SK-N-SH (cell line): ENCODE measurements around the gene UBE2D1. TPM values are rescaled to one million over a fixed set of nuclear protein-coding genes. Genes with fewer than 3 reads are reported as not detected.

ENCODE experiments used
- CTCF ChIA-PET: fragments of 300-600, 350-600 bp; formaldehyde crosslinking; extraction: SDS; loops from one replicate; lab custom pipeline; 2021; lab: Yijun Ruan, JAX
- POLR2A ChIA-PET: fragments of 350-600 bp; sonication (Branson Sonifier 250); formaldehyde crosslinking; extraction: SDS; loops from one replicate; lab custom pipeline; 2020; ENCODE audit warnings: antibody characterized with exemption, inconsistent platforms; lab: Yijun Ruan, JAX
- DNase-seq: peaks from one replicate; pipeline ENCODE4 v3.0.0; 2012
- H2AFZ ChIP-seq: fragments of 200-600 bp; sonication (generic); 2 replicates; pipeline ENCODE4 v1.8.1; 2016; ENCODE audit warnings: antibody characterized with exemption, mild to moderate bottlenecking, low read depth
- H3F3A ChIP-seq: fragments of 200-600 bp; sonication (generic); replicated peaks from 2 replicates; pipeline ENCODE3; 2016; ENCODE audit warnings: antibody characterized with exemption, mild to moderate bottlenecking; ENCODE audit not compliant: insufficient read depth
- H3K27ac ChIP-seq, 2 experiments: fragments of 200-500 bp in 1 of 2; fragments of 200-600 bp in 1 of 2; sonication (Bioruptor generic) in 1 of 2; sonication (generic), shearing (Covaris generic) in 1 of 2; 2 replicates each; pipeline versions ENCODE4 v1.5.1 to v1.6.1; 2014 to 2016; ENCODE audit warnings: low read depth in 2 of 2, inconsistent platforms in 1 of 2, low read length in 1 of 2, mild to moderate bottlenecking in 1 of 2, mixed read lengths in 1 of 2
- H3K27me3 ChIP-seq: fragments of 200-600 bp; sonication (generic), shearing (Covaris generic); 2 replicates; pipeline ENCODE4 v1.6.1; 2016; ENCODE audit warnings: mixed run types; ENCODE audit not compliant: insufficient read depth
- H3K36me3 ChIP-seq, 2 experiments: fragments of 200-500 bp in 1 of 2; fragments of 200-600 bp in 1 of 2; sonication (Bioruptor generic) in 1 of 2; sonication (generic) in 1 of 2; replicated peaks in 1 of 2; 2 replicates each; pipeline versions ENCODE3 to v1.5.1; 2014 to 2016; ENCODE audit warnings: low read length in 1 of 2, mild to moderate bottlenecking in 1 of 2; ENCODE audit not compliant: insufficient read depth in 2 of 2, control insufficient read depth in 1 of 2
- H3K4me1 ChIP-seq, 2 experiments: fragments of 200-500 bp in 1 of 2; fragments of 200-600 bp in 1 of 2; sonication (Bioruptor generic) in 1 of 2; sonication (generic), shearing (Covaris generic) in 1 of 2; 2 replicates each; pipeline versions ENCODE4 v1.5.1 to v1.6.1; 2014 to 2016; ENCODE audit warnings: low read depth in 1 of 2, low read length in 1 of 2, mixed run types in 1 of 2; ENCODE audit not compliant: insufficient read depth in 2 of 2, control insufficient read depth in 1 of 2
- H3K4me2 ChIP-seq: fragments of 200-600 bp; sonication (generic), shearing (Covaris generic); 2 replicates; pipeline ENCODE4 v1.6.1; 2017; ENCODE audit warnings: mixed run types
- H3K4me3 ChIP-seq, 2 experiments: fragments of 200-500 bp in 1 of 2; fragments of 200-600 bp in 1 of 2; sonication (Bioruptor generic) in 1 of 2; sonication (generic), shearing (Covaris generic) in 1 of 2; 2 replicates each; pipeline versions ENCODE4 v1.5.1 to v1.8.1; 2014 to 2016; ENCODE audit warnings: low read depth in 2 of 2, inconsistent platforms in 1 of 2, low read length in 1 of 2, mild to moderate bottlenecking in 1 of 2, mixed read lengths in 1 of 2, moderate library complexity in 1 of 2
- H3K79me2 ChIP-seq: fragments of 200-600 bp; sonication (generic); 2 replicates; pipeline ENCODE4 v1.8.1; 2017; ENCODE audit warnings: mild to moderate bottlenecking; ENCODE audit not compliant: insufficient read depth
- H3K9ac ChIP-seq: fragments of 200-600 bp; sonication (generic); 2 replicates; pipeline ENCODE4 v1.6.1; 2017; ENCODE audit warnings: mixed run types
- H3K9me2 ChIP-seq: fragments of 200-600 bp; sonication (generic); 2 replicates; pipeline ENCODE4 v1.6.1; 2017; ENCODE audit warnings: mixed run types
- H3K9me3 ChIP-seq: fragments of 200-600 bp; sonication (generic); 2 replicates; pipeline ENCODE4 v1.6.1; 2017; ENCODE audit warnings: mixed run types, mild to moderate bottlenecking, moderate library complexity
- H4K20me1 ChIP-seq: fragments of 200-600 bp; sonication (generic); 2 replicates; pipeline ENCODE4 v1.6.1; 2017; ENCODE audit warnings: mild to moderate bottlenecking, mixed run types; ENCODE audit not compliant: insufficient read depth
- CHD2 ChIP-seq: fragments of 150-350 bp; IDR thresholded peaks from 2 replicates; pipeline ENCODE4 v1.6.1; 2018; ENCODE audit warnings: low read length; ENCODE audit not compliant: partially characterized antibody
- ELF1 ChIP-seq: IDR thresholded peaks from 2 replicates; pipeline ENCODE4 v1.4.0; 2012
- EP300 ChIP-seq, 2 experiments: IDR thresholded peaks; 2 replicates each; pipeline versions ENCODE4 v1.4.0 to v1.6.1; 2012; ENCODE audit warnings: borderline replicate concordance in 1 of 2, low read depth in 1 of 2, low read length in 1 of 2
- FOSL2 ChIP-seq: IDR thresholded peaks from 2 replicates; pipeline ENCODE4 v1.4.0; 2012; ENCODE audit warnings: low read depth, mild to moderate bottlenecking, moderate library complexity, borderline replicate concordance
- FOXJ3 ChIP-seq: sonication (generic); formaldehyde crosslinking; IDR thresholded peaks from 2 replicates; pipeline ENCODE4 v1.5.1; 2020; ENCODE audit warnings: mild to moderate bottlenecking, missing genetic modification reagents
- FOXM1 ChIP-seq: IDR thresholded peaks from 2 replicates; pipeline ENCODE4 v1.4.0; 2012; ENCODE audit warnings: low read depth, mild to moderate bottlenecking
- GABPA ChIP-seq: IDR thresholded peaks from 2 replicates; pipeline ENCODE4 v1.4.0; 2012; ENCODE audit warnings: low read depth, mild to moderate bottlenecking
- GATA2 ChIP-seq: sonication (generic); formaldehyde crosslinking; IDR thresholded peaks from 2 replicates; pipeline ENCODE4 v1.5.0; 2020; ENCODE audit warnings: mild to moderate bottlenecking, missing genetic modification reagents
- MEF2A ChIP-seq: IDR thresholded peaks from 2 replicates; pipeline ENCODE4 v1.4.0; 2012; ENCODE audit warnings: low read depth, borderline replicate concordance
- POLR2AphosphoS5 ChIP-seq: IDR thresholded peaks from 2 replicates; pipeline ENCODE4 v1.6.1; 2012; ENCODE audit warnings: low read depth, low read length
- RCOR1 ChIP-seq: fragments of 150-350 bp; IDR thresholded peaks from 2 replicates; pipeline ENCODE4 v1.6.1; 2017; ENCODE audit warnings: antibody characterized with exemption, low read length
- RXRA ChIP-seq: IDR thresholded peaks from 2 replicates; pipeline ENCODE4 v1.4.0; 2012; ENCODE audit warnings: low read depth, mild to moderate bottlenecking, borderline replicate concordance
- TCF12 ChIP-seq: IDR thresholded peaks from 2 replicates; pipeline ENCODE4 v1.4.0; 2012
- YY1 ChIP-seq: IDR thresholded peaks from 2 replicates; pipeline ENCODE4 v1.4.0; 2012; ENCODE audit warnings: low read depth, mild to moderate bottlenecking
- WGBS: methylation state at CpG from one replicate; pipeline ENCODE4 v1.1.6; 2017; ENCODE audit warnings: low lambda C conversion rate; 5-methylcytosine and 5-hydroxymethylcytosine counted together
- polyA plus RNA-seq, 3 experiments: library from polyadenylated mRNA; depleted of rRNA; stranded (reverse); fragments of >200 nt; gene quantifications; 2 replicates each; pipeline ENCODE4 v1.2.3, GENCODE V29; 2012
- TF ChIP-seq, protein P1 (sequence below): fragments of 150-350 bp; IDR thresholded peaks from 2 replicates; pipeline ENCODE4 v1.6.1; 2016; ENCODE audit warnings: mild to moderate bottlenecking, low read depth, low read length
- TF ChIP-seq, protein P2 (sequence below): IDR thresholded peaks from 2 replicates; pipeline ENCODE4 v1.4.0; 2012; ENCODE audit warnings: low read depth
- TF ChIP-seq, protein P3 (sequence below): fragments of 200-600 bp; sonication (generic); IDR thresholded peaks from 2 replicates; pipeline ENCODE4 v1.6.1; 2017; ENCODE audit warnings: antibody characterized with exemption, mild to moderate bottlenecking, moderate library complexity
- TF ChIP-seq, protein P4 (sequence below): IDR thresholded peaks from 2 replicates; pipeline ENCODE4 v1.4.0; 2012; ENCODE audit warnings: low read depth, borderline replicate concordance
- TF ChIP-seq, protein P5 (sequence below): fragments of 150-350 bp; IDR thresholded peaks from 2 replicates; pipeline ENCODE4 v1.6.1; 2017; ENCODE audit warnings: antibody characterized with exemption, low read length, low read depth, borderline replicate concordance
- TF ChIP-seq, protein P6 (sequence below): IDR thresholded peaks from 2 replicates; pipeline ENCODE4 v1.6.1; 2012; ENCODE audit warnings: mild to moderate bottlenecking, low read depth, low read length, moderate library complexity

Gene UBE2D1
- polyA plus RNA-seq, 1 of the 3 experiments (the other 2 are of a cell fraction) = 8.7 TPM

DNA sequence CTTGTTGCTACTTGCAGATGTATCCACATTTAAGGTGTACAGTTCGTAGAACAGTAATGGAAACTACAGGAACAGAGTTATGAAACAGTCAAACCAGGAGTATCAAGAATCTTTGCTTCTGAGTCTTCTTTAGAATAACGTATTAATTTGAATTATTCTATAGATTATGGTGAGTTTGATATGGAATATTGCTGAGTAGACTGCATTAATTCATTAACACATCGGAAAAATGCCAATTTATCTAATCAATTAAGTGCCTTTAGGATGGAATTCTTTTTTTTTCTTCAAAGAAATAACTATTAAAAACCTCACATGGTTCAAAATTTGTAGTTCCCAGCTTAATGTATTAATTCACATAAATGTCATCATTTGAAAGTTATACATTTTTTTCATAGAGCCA is 54.2 kb downstream of the UBE2D1 start:
- no peak overlapping the region for H3K9ac ChIP-seq
- H2AFZ ChIP-seq = no peak overlapping the region
- CTCF ChIA-PET = interaction anchor here (0.9 to 1.4 kb wide), 2 partner anchors 97 to 109 kb away, joined by 3 to 6 read pairs; no protein-coding TSS in a partner anchor
- H3K79me2 ChIP-seq = peaks cover 59% of the 10 kb centered on the region
- H3K9me2 ChIP-seq = no peaks in the 10 kb centered on the region
- H3K4me2 ChIP-seq = no peak overlapping the region
- no peak overlapping the region for H3K4me3 ChIP-seq
- H4K20me1 ChIP-seq = no peaks in the 10 kb centered on the region
- H3K27me3 ChIP-seq = no peaks in the 10 kb centered on the region
- WGBS = 96% methylated on average over 3 of the region's 3 CpGs
- H3K9me3 ChIP-seq = no peaks in the 10 kb centered on the region
- TF ChIP-seq, protein P1, sequence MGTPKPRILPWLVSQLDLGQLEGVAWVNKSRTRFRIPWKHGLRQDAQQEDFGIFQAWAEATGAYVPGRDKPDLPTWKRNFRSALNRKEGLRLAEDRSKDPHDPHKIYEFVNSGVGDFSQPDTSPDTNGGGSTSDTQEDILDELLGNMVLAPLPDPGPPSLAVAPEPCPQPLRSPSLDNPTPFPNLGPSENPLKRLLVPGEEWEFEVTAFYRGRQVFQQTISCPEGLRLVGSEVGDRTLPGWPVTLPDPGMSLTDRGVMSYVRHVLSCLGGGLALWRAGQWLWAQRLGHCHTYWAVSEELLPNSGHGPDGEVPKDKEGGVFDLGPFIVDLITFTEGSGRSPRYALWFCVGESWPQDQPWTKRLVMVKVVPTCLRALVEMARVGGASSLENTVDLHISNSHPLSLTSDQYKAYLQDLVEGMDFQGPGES = no peak
- TF ChIP-seq GATA2 = no peak
- TF ChIP-seq ELF1 = no peak
- TF ChIP-seq CHD2 = no peak
- no peak for TF ChIP-seq POLR2AphosphoS5
- TF ChIP-seq, protein P2, sequence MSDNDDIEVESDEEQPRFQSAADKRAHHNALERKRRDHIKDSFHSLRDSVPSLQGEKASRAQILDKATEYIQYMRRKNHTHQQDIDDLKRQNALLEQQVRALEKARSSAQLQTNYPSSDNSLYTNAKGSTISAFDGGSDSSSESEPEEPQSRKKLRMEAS = no peak
- TF ChIP-seq, protein P3, sequence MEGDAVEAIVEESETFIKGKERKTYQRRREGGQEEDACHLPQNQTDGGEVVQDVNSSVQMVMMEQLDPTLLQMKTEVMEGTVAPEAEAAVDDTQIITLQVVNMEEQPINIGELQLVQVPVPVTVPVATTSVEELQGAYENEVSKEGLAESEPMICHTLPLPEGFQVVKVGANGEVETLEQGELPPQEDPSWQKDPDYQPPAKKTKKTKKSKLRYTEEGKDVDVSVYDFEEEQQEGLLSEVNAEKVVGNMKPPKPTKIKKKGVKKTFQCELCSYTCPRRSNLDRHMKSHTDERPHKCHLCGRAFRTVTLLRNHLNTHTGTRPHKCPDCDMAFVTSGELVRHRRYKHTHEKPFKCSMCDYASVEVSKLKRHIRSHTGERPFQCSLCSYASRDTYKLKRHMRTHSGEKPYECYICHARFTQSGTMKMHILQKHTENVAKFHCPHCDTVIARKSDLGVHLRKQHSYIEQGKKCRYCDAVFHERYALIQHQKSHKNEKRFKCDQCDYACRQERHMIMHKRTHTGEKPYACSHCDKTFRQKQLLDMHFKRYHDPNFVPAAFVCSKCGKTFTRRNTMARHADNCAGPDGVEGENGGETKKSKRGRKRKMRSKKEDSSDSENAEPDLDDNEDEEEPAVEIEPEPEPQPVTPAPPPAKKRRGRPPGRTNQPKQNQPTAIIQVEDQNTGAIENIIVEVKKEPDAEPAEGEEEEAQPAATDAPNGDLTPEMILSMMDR = no peak
- TF ChIP-seq FOXJ3 = no peak
- no peak for TF ChIP-seq MEF2A
- TF ChIP-seq YY1 = no peak
- TF ChIP-seq, protein P4, sequence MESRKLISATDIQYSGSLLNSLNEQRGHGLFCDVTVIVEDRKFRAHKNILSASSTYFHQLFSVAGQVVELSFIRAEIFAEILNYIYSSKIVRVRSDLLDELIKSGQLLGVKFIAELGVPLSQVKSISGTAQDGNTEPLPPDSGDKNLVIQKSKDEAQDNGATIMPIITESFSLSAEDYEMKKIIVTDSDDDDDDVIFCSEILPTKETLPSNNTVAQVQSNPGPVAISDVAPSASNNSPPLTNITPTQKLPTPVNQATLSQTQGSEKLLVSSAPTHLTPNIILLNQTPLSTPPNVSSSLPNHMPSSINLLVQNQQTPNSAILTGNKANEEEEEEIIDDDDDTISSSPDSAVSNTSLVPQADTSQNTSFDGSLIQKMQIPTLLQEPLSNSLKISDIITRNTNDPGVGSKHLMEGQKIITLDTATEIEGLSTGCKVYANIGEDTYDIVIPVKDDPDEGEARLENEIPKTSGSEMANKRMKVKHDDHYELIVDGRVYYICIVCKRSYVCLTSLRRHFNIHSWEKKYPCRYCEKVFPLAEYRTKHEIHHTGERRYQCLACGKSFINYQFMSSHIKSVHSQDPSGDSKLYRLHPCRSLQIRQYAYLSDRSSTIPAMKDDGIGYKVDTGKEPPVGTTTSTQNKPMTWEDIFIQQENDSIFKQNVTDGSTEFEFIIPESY = no peak
- no peak for TF ChIP-seq EP300 (IDR thresholded peaks at IDR 0.05; ENCODE audit: borderline replicate concordance in 1 of 2, low read depth in 1 of 2, low read length in 1 of 2)
- no peak for TF ChIP-seq RXRA
- TF ChIP-seq RCOR1 = no peak
- no peak for TF ChIP-seq TCF12
- no peak for TF ChIP-seq FOXM1
- TF ChIP-seq FOSL2 = no peak
- no peak for TF ChIP-seq GABPA
- TF ChIP-seq, protein P5, sequence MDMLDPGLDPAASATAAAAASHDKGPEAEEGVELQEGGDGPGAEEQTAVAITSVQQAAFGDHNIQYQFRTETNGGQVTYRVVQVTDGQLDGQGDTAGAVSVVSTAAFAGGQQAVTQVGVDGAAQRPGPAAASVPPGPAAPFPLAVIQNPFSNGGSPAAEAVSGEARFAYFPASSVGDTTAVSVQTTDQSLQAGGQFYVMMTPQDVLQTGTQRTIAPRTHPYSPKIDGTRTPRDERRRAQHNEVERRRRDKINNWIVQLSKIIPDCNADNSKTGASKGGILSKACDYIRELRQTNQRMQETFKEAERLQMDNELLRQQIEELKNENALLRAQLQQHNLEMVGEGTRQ = no peak
- TF ChIP-seq, protein P6, sequence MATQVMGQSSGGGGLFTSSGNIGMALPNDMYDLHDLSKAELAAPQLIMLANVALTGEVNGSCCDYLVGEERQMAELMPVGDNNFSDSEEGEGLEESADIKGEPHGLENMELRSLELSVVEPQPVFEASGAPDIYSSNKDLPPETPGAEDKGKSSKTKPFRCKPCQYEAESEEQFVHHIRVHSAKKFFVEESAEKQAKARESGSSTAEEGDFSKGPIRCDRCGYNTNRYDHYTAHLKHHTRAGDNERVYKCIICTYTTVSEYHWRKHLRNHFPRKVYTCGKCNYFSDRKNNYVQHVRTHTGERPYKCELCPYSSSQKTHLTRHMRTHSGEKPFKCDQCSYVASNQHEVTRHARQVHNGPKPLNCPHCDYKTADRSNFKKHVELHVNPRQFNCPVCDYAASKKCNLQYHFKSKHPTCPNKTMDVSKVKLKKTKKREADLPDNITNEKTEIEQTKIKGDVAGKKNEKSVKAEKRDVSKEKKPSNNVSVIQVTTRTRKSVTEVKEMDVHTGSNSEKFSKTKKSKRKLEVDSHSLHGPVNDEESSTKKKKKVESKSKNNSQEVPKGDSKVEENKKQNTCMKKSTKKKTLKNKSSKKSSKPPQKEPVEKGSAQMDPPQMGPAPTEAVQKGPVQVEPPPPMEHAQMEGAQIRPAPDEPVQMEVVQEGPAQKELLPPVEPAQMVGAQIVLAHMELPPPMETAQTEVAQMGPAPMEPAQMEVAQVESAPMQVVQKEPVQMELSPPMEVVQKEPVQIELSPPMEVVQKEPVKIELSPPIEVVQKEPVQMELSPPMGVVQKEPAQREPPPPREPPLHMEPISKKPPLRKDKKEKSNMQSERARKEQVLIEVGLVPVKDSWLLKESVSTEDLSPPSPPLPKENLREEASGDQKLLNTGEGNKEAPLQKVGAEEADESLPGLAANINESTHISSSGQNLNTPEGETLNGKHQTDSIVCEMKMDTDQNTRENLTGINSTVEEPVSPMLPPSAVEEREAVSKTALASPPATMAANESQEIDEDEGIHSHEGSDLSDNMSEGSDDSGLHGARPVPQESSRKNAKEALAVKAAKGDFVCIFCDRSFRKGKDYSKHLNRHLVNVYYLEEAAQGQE = no peak
- POLR2A ChIA-PET = no interaction called here
- H3F3A ChIP-seq = peaks cover 9% of the 10 kb centered on the region
- DNase-seq = no peak
- H3K4me1 ChIP-seq = peaks cover 11 to 17% of the 10 kb centered on the region in 2 experiments; a peak in 3 of 4 replicates
- H3K27ac ChIP-seq = no peak overlapping the region
- peaks cover 43 to 69% of the 10 kb centered on the region in 2 experiments for H3K36me3 ChIP-seq
